ENCODE results near the gene DSN1. TPM values are rescaled to one million over a fixed set of nuclear protein-coding genes. Genes with fewer than 3 reads are reported as not detected.

The DSN1 gene
- total and polyA plus RNA-seq, 9 of the 15 experiments (the other 6 are each of a cell fraction or from before 2014, with no cell fraction given) = 23.3 to 45.3 (median 31.1) TPM

DNA sequence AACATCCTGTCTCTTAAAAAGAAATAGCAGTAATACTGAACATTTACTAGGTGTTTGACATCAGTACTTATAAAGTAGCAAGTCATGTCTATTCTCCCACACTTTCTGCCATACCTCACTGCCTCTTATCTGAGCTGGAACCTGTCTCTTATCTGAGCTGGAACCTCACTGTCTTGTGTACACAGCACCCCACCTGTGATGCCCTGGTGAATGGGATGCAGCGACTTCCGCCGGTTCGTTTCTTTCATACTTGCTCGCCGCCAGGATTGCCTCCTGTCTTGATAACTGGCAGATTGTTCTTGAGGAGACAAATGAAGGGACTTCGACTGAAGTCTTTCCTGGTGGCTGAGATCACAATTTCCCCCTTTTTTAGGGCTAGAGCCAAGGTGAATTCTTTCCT, 2.9 kb downstream of the DSN1 start (continued):
- TF ChIP-seq MTF1 (CRISPR knock-in tag; IDR thresholded peaks at IDR 0.05; ENCODE audit: borderline replicate concordance) (no peak), SNRNP70 (optimal IDR thresholded peaks at IDR 0.05; ENCODE audit: low read depth, low read length) (no peak), KLF16 (IDR thresholded peaks at IDR 0.05) (peak; percentile 81; the same call in 1 of the 2 replicates), REST (IDR thresholded peaks at IDR 0.05; ENCODE audit: borderline replicate concordance) (no peak), REST (CRISPR knock-in tag; IDR thresholded peaks at IDR 0.05; ENCODE audit: low read depth) (no peak), NRF1 (conservative IDR thresholded peaks at IDR 0.05 in 1 of 2, IDR thresholded peaks at IDR 0.05 in 1 of 2) (no peak), CTBP1 (IDR thresholded peaks at IDR 0.05; ENCODE audit: borderline replicate concordance) (peak; percentile 90), ZC3H8 (IDR thresholded peaks at IDR 0.05) (no peak), HSF4 (CRISPR knock-in tag; IDR thresholded peaks at IDR 0.05; ENCODE audit: borderline replicate concordance) (no peak), NFIC (IDR thresholded peaks at IDR 0.05) (peak; percentile 76), ZNF124 (CRISPR knock-in tag; IDR thresholded peaks at IDR 0.05) (no peak), MCM3 (IDR thresholded peaks at IDR 0.05) (no peak), ZSCAN29 (IDR thresholded peaks at IDR 0.05) (no peak), CCAR2 (IDR thresholded peaks at IDR 0.05; ENCODE audit: low read depth, low read length) (no peak), ZFP36 (IDR thresholded peaks at IDR 0.05; ENCODE audit: low read depth, low read length, partially characterized antibody) (no peak)
- TF ChIP-seq, protein P1, sequence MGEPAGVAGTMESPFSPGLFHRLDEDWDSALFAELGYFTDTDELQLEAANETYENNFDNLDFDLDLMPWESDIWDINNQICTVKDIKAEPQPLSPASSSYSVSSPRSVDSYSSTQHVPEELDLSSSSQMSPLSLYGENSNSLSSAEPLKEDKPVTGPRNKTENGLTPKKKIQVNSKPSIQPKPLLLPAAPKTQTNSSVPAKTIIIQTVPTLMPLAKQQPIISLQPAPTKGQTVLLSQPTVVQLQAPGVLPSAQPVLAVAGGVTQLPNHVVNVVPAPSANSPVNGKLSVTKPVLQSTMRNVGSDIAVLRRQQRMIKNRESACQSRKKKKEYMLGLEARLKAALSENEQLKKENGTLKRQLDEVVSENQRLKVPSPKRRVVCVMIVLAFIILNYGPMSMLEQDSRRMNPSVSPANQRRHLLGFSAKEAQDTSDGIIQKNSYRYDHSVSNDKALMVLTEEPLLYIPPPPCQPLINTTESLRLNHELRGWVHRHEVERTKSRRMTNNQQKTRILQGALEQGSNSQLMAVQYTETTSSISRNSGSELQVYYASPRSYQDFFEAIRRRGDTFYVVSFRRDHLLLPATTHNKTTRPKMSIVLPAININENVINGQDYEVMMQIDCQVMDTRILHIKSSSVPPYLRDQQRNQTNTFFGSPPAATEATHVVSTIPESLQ (CRISPR knock-in tag; IDR thresholded peaks at IDR 0.05) = no peak
- TF ChIP-seq, protein P2, sequence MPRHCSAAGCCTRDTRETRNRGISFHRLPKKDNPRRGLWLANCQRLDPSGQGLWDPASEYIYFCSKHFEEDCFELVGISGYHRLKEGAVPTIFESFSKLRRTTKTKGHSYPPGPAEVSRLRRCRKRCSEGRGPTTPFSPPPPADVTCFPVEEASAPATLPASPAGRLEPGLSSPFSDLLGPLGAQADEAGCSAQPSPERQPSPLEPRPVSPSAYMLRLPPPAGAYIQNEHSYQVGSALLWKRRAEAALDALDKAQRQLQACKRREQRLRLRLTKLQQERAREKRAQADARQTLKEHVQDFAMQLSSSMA (CRISPR knock-in tag; IDR thresholded peaks at IDR 0.05) = no peak

Measured in K562 (cell line).